ENCODE results near the gene A4GNT.
A peak's percentile ranks its signal among the peaks of the same experiment; 100 is the strongest.

GRCh38 chr3:138180375-138181029, 48.3 kb upstream of the A4GNT start:
- TF ChIP-seq CTCF (IDR thresholded peaks at IDR 0.05; ENCODE audit: low read depth, low read length), result peak; percentile 35
- TF ChIP-seq MYC (IDR thresholded peaks at IDR 0.05; ENCODE audit: low read depth, low read length), result no peak
- TF ChIP-seq POLR2A (IDR thresholded peaks at IDR 0.05; ENCODE audit: extremely low read depth, insufficient read length), result no peak
- no peak for TF ChIP-seq MAX (IDR thresholded peaks at IDR 0.05; ENCODE audit: low read depth, low read length)
